ENCODE measurements around the gene BMPR1B.

Gene BMPR1B

GRCh38 chr4:94947681-94948108 lies 189.9 kb downstream of the BMPR1B start:
- DNase-seq (ENCODE audit: low read depth in 2 of 3, low spot score in 2 of 3): no peak

DNA sequence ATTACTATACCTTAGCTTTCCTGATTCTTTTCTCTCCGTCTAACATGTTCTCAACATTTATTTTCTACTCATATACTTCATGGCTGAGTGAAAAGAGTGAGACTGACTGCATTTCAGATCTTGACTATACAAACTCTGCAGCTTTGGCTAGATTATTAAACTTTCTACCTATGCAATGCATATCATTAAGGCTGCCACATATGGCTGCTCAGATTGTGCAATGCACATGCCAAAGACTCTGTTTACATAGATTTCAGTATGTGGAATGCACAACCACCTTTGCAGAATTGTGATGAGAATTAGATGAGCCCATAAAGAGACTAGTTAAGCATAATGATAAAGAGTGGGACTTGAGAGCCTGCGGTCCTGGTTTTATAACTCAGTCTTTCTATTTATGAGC lies 196.5 kb downstream of the BMPR1B start:
- no peak for DNase-seq (ENCODE audit: low read depth in 2 of 3, low spot score in 2 of 3)

- DNase-seq (ENCODE audit: low read depth in 2 of 3, low spot score in 2 of 3): no peak
Measured at GRCh38 chr4:94957030-94957429, 199.3 kb downstream of the BMPR1B start.

- no peak for DNase-seq (ENCODE audit: low read depth in 2 of 3, low spot score in 2 of 3)
Measured at GRCh38 chr4:94959307-94959706, 201.6 kb downstream of the BMPR1B start.

GRCh38 chr4:94960708-94961107 lies 203.0 kb downstream of the BMPR1B start:
- no peak for DNase-seq (ENCODE audit: low read depth in 2 of 3, low spot score in 2 of 3)

GRCh38 chr4:94961420-94961819 lies 203.7 kb downstream of the BMPR1B start:
- DNase-seq (ENCODE audit: low read depth in 2 of 3, low spot score in 2 of 3): no peak

DNA sequence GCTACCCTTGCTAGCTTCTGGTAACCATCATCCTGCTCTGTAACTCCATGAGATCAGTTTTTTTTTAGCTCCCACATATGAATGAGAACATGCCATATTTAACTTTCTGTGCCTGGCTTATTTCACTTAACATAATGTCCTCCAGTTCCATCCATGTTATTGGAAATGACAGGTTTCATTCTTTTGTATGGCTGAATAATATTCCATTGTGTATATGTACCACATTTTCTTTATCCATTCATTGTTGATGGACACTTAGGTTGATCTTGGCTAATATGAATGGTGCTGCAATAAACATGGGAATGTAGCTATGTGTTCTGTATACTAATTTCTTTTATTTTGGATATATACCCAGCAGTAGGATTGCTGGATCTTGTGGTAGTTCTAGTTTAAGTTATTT lies 204.7 kb downstream of the BMPR1B start:
- DNase-seq (ENCODE audit: low read depth in 2 of 3, low spot score in 2 of 3): no peak

GRCh38 chr4:94965852-94966251 lies 208.1 kb downstream of the BMPR1B start:
- DNase-seq (ENCODE audit: low read depth in 2 of 3, low spot score in 2 of 3): no peak

DNA sequence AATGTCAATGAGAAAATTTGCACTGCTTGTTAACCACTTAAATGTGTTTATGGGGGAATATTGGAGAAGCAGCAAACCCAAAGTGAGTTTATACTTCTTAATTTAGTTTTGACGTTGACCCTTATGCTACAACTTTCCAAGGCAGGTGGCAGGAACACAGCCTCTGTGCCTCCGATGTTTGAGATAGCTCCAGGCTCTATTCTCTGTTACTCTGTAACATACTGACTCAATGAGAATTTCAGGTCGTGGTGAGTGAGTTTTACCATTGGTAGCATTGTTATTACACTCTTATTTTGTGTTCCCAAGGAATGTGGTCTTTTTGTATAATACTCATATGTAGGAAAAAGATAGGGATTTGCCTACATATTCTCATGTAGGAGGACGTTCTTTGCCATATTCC lies 210.7 kb downstream of the BMPR1B start:
- DNase-seq (ENCODE audit: low read depth in 2 of 3, low spot score in 2 of 3): no peak

DNA sequence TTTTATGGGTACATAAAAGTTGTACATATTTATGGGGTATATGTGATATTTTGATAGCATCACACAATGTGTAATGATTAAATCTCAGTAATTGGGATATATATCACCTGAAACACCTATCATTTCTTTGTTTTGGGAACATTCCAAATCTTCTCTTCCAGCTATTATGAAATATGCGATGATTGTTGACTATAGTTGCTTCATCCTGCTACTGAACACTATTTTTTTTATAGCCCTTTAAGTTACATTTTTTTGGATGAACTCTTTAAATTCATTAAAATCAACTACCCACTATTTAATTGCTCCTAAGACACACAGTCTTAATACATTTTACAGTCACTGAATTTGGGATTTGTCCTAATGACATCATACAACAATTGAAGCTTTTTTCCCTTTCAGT lies 212.9 kb downstream of the BMPR1B start:
- DNase-seq (ENCODE audit: low read depth in 2 of 3, low spot score in 2 of 3): no peak

DNA sequence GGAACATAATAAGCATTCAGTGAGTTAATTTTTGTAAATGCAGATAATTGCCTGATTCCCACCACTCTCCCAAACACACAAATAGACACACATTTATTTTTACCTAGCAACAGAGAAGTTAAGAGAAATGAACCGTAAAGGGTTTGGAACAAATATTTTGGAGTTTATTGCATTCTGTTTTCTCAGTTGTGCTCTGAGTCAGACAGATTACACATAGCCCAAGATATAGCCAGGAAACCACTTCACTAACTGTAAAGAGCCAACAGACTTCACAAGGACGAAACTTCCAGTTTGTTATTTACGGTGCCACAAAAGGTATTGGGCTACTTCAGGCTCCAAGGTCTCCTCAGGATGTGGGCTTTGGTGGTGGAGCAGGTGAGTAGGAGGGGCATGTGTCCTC lies 217.0 kb downstream of the BMPR1B start:
- DNase-seq (ENCODE audit: low read depth in 2 of 3, low spot score in 2 of 3): no peak

DNA sequence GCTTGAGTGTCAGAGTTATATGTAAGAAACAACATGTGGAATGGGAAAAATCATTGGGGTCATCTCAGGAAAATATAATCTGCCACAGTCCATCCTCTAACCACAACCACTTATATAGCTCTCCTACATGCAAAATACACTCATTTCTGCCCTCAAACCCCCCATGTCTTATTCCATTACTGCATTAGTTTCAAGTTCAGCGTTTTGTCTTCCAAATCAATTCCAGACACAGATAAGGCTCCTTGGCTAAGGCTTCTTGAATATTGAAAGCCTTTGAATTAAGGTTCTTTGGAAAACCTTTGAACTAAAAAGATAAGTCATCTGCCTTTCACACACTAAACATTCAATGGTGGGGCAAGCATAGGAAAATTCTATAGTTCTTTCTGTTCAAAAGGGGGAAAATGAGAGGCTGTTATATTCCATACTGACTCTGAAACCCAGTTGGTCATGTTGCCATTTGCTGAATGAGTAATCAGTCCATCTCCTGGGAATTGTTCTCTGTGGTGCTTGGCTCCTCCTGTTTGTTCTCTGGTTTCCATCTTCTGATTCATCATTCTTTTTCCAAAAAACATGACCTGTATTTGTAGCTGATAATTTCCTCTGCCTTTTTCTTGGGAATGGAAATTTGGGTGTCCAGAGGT lies 218.7 kb downstream of the BMPR1B start:
- no peak for DNase-seq (ENCODE audit: low read depth in 2 of 3, low spot score in 2 of 3)

DNA sequence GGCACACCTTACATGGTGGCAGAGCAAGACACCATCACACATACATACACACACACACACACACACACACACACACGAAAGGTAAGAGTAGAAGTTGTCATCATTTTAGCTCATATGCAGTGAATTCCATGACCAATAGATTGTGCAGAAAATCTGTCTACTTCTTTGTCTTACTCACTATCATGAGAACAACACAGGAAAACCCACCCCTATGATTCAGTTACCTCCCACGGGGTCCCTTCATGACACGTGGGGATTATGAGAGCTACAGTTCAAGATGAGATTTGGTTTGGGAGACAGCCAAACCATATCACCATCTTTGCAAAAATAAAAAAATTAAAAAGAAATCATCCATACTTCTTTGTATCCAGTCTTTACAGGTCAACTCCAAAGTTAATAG lies 221.1 kb downstream of the BMPR1B start:
- no peak for DNase-seq (ENCODE audit: low read depth in 2 of 3, low spot score in 2 of 3)

GRCh38 chr4:94979621-94980020 lies 221.9 kb downstream of the BMPR1B start:
- no peak for DNase-seq (ENCODE audit: low read depth in 2 of 3, low spot score in 2 of 3)

- no peak for DNase-seq (ENCODE audit: low read depth in 2 of 3, low spot score in 2 of 3)
Measured at GRCh38 chr4:94995684-94996394, 238.1 kb downstream of the BMPR1B start.

GRCh38 chr4:95000076-95000648 lies 242.4 kb downstream of the BMPR1B start:
- no peak for DNase-seq (ENCODE audit: low read depth in 2 of 3, low spot score in 2 of 3)

DNA sequence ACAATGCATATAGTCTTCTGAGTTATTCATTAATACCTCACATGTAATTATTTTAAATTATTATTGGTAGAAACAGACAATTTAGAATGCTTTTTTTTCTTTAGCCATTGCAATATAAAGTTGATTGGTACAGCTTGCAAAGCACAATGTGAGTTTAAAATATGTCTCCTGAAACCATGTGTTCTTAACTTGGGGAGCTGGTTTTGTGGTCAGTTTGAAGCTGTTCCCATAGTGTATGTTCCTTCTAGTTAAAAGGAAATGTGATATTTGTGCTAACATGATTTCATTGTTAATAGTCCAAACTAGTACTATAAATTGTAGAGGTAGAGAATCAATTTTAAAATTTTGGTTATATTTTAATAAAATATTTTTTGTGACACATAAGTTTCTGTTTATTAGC lies 247.2 kb downstream of the BMPR1B start:
- no peak for DNase-seq (ENCODE audit: low read depth in 2 of 3, low spot score in 2 of 3)

DNA sequence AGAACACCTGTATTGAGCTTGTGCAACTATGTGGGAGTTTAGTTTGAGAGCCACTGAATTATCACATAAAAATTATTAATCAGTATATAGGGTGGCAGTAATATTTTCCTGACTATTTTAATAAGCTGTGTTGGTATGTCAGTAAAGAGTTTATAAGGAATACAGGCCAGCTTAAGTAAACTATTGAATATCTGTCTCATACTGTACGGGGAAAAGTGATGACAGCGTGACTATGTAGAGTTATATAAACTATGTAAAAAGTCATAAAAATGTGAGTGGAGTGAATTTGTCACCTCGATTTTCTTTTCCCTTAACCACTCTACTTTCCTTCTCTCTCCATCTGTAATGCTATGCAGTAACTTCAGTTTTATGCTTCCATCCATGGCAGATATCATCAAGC lies 250.2 kb downstream of the BMPR1B start:
- no peak for DNase-seq (ENCODE audit: low read depth in 2 of 3, low spot score in 2 of 3)

DNA sequence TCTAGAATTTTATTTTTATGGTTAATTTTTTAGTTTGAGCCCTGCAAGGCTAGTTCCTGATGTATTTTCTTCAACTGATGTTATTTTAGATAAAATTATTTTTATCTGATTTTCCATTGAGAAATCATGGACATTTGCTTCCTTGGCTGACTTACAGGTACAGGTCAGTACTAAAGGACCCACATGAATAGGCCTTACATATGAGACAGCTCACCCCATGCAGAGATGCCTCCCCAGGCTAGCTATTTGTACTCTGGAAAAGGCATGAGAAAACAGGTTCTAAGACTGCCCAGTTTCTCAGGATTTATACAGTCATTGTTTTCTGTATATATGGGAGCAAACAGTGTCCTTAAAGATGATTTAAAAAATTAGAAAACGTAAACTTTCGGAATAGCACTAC lies 255.5 kb downstream of the BMPR1B start:
- DNase-seq (ENCODE audit: low read depth in 2 of 3, low spot score in 2 of 3): no peak

DNA sequence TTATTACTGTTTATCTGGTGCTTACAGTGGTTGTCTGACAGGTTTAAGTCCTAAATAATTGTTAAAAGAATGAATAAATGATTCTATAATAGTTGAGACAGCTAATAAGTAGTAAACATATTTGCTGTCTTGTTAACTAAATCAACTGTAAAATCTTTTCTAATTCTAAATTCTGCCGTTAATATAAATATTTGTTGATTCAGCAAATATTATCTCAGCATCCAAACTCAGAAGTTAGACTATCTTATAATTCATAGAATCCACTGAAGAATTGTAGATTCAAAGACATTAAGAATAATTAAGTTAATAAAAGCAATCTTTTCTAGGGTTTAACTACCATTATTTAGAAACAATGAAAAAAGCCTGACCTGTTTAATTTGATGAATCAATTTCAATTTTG lies 256.3 kb downstream of the BMPR1B start:
- no peak for DNase-seq (ENCODE audit: low read depth in 2 of 3, low spot score in 2 of 3)

DNA sequence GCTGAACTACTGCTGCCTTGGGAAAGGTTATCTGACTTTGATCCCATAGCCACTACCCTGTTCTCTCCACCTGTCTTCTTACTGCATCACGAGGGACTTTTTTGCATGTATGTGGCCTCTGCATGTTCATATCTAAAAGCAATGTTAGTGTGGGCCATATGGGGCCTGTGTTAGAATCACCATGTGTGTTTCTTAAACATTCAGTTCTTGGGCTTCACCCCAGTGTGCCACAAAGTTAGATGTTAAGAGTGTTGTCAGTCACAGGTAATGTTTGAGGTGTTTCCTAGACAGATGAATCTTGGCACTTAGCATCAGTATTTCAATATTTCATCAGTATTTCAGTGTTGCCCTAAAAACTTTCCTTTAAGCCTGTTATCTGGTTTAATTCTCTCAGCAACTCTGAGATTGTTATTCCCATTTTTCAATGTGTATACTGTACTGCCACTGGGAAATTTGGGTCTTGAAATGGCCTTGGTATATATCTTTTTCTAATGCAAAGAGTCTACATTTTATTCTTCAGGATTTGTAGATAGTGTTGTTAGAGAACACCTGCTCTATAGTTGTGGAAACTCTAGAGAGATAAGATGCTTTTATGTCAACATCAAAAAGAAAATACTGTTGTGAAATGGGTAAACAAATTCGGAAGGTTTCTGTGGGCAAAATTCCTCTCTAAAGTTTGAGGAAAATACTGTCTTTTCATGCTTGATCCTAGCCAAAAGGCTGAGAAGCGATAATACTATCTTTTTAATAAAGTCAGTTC lies 259.7 kb downstream of the BMPR1B start:
- no peak for DNase-seq (ENCODE audit: low read depth in 2 of 3, low spot score in 2 of 3)

DNA sequence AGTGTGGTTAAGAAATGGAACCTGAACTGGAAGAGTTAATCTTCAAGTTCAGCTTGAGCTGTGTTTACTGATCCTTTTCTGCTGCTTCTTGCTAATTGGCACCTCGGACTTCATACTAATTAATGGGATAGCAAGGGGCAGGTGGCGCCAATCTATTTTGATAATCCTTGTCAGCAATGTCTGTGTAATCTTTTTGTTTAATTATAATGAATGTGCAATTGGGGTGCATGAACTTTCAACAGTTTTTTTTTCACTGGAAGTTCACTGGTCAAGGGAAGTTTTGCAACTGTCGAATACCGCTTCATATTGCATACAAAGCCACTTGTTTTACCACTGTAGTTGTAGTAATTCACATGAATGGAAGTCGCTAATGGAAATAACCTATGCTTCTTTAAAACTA lies 261.0 kb downstream of the BMPR1B start:
- DNase-seq (ENCODE audit: low read depth in 2 of 3, low spot score in 2 of 3): no peak
